ENCODE data around the gene RPS6KA4. TPM values are rescaled to one million over a fixed set of nuclear protein-coding genes. Genes with fewer than 3 reads are reported as not detected.
"Not testable (repeated sequence)": the region's sequence is repeated elsewhere in the genome, so short reads cannot be mapped to it uniquely, and the experiment has no call there.

Gene RPS6KA4
- total RNA-seq, 1 experiment from 2014 or later, result 42.0 TPM

DNA sequence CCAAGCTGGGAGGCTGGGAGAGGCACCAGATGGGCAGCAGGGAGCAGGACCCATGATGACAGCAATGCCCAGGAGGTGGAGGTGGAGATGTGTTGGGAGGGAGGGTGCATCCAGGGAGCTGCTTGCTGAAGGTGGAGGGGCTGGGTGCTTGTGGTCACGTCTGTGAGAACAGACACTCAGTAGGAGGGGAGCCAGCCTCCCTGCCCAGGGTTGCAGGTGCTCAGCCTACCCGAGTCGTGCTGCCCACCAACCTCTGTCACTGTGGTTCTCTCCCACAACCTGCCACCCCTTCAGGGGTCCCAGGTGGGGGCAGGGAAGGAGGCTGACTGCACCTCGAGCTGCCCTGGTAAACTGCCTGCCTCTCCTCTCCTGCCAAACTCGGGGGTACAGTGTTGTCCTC lies 35.6 kb upstream of the RPS6KA4 start:
- in situ Hi-C loops (cut with HindIII; ENCODE audit: low pct_unique_long_range_greater_than_20kb, low sequenced_read_pairs), result no loop called here
- no peak for DNase-seq (ENCODE audit: low read depth, low spot score)

GRCh38 chr11:64323984-64324383 lies 35.0 kb upstream of the RPS6KA4 start:
- in situ Hi-C loops (cut with HindIII; ENCODE audit: low pct_unique_long_range_greater_than_20kb, low sequenced_read_pairs); DNase-seq (ENCODE audit: low read depth, low spot score): not testable (repeated sequence)

GRCh38 chr11:64324692-64325469 lies 34.1 kb upstream of the RPS6KA4 start:
- DNase-seq (ENCODE audit: low read depth, low spot score), result no peak
- in situ Hi-C loops (cut with HindIII; ENCODE audit: low pct_unique_long_range_greater_than_20kb, low sequenced_read_pairs), result no loop called here

- no peak for DNase-seq (ENCODE audit: low read depth, low spot score)
- in situ Hi-C loops (cut with HindIII; ENCODE audit: low pct_unique_long_range_greater_than_20kb, low sequenced_read_pairs), result no loop called here
Measured at GRCh38 chr11:64327375-64327774, 31.6 kb upstream of the RPS6KA4 start.

DNA sequence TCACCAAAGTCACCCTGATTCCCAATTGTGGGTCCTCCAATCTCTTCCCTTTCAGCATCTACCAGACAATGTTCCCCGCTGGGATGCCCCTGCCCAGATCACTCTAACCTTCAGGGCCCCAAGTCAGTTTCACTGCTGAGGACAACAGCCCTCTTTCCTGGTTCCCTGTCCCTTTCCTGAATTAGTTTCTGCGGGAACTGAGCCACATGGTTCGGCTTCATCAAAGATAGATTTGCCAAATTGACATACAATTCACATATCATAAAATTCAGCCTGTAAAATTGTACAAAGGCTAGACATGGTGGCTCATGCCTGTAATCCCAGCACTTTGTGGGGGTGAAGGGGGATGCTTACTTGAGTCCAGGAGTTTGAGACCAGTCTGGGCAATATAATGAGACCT lies 31.0 kb upstream of the RPS6KA4 start:
- in situ Hi-C loops (cut with HindIII; ENCODE audit: low pct_unique_long_range_greater_than_20kb, low sequenced_read_pairs), result no loop called here
- DNase-seq (ENCODE audit: low read depth, low spot score), result no peak

- in situ Hi-C loops (cut with HindIII; ENCODE audit: low pct_unique_long_range_greater_than_20kb, low sequenced_read_pairs), result no loop called here
- DNase-seq (ENCODE audit: low read depth, low spot score), result no peak
Measured at GRCh38 chr11:64330888-64331287, 28.1 kb upstream of the RPS6KA4 start.

DNA sequence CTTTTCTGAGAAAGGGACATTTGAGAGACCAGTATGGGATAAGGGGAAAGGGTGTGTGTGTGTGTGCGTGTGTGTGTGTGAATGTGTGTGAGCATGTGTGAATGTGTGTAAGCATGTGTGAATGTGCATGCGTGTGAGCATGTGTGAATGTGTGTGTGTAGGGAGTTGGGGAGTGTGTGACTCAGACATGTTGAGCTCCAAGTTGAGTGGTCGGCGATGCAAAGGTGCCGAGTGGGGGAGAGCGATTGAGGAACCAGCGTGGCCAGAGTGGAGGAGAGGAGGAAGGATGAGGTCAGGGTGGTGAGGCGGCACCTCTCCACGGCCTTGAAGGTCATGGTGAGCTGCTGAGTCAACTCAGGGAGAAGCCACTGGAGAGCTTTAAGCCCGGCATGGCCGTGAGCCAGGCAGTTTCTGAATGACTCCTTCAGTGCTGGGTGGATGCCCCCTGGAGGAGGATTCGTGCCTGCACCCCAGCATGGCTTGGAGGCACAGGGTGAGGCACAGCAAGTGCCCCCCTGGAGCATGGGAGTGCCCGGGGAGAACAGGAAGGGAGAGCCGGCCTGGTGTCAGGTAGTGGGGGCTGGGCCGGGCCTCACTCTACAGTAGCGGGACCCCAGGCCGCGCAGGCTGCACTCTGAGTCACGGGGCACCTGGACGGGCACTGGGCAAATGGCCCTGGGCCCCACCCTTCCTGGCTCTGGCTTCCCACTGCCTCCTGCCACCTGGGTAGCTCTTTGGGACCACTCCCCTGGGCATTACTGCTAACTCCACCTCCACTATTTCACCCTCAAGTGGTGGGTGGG lies 27.2 kb upstream of the RPS6KA4 start:
- in situ Hi-C loops (cut with HindIII; ENCODE audit: low pct_unique_long_range_greater_than_20kb, low sequenced_read_pairs), result no loop called here
- peak; percentile 75 for DNase-seq (ENCODE audit: low read depth, low spot score)

- in situ Hi-C loops (cut with HindIII; ENCODE audit: low pct_unique_long_range_greater_than_20kb, low sequenced_read_pairs), result no loop called here
- DNase-seq (ENCODE audit: low read depth, low spot score), result no peak
Measured at GRCh38 chr11:64333556-64333955, 25.4 kb upstream of the RPS6KA4 start.

DNA sequence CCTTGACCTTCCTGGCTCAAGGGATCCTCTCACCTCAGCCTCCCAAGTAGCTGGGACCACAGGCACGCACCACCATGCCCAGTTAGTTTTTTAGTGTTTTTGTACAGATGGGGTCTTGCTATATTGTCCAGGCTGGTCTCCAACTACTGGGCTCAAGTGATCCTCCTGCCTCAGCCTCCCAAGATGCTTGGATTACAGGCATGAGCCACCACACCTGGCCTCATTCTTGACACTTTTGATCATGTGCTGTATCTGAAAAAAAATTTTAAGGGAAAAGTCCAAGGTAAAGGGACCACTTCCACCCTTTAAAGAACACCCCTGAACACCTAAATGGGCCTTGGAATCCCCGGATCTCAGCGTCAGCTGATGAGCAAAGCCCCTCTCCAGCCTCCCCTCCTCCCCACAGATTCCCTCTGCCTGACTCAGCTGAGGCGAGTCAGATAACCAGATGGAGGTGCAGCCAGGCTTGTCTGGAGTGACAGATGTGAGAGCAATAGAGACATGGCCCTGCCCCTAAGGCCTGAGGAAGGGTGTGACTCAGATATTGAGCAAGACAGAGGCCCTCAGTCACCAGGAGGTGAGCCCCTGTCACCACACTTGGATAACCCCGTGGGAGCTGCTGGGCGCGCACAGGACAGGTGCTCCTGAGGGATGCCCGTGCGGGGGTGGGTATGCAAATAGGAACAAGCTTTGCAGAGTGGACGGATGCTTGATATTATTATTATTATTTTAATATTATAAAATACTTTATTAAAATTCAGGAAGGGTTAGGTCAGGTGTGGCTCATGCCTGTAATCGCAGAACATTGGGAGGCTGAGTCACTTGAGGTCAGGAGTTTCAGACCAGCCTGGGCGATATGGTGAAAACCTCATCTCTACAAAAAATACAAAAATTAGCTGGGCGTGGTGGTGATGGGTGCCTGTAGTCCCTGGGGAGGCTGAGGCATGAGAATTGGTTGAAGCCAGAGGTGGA lies 23.9 kb upstream of the RPS6KA4 start:
- no peak for DNase-seq (ENCODE audit: low read depth, low spot score)
- in situ Hi-C loops (cut with HindIII; ENCODE audit: low pct_unique_long_range_greater_than_20kb, low sequenced_read_pairs), result no loop called here

DNA sequence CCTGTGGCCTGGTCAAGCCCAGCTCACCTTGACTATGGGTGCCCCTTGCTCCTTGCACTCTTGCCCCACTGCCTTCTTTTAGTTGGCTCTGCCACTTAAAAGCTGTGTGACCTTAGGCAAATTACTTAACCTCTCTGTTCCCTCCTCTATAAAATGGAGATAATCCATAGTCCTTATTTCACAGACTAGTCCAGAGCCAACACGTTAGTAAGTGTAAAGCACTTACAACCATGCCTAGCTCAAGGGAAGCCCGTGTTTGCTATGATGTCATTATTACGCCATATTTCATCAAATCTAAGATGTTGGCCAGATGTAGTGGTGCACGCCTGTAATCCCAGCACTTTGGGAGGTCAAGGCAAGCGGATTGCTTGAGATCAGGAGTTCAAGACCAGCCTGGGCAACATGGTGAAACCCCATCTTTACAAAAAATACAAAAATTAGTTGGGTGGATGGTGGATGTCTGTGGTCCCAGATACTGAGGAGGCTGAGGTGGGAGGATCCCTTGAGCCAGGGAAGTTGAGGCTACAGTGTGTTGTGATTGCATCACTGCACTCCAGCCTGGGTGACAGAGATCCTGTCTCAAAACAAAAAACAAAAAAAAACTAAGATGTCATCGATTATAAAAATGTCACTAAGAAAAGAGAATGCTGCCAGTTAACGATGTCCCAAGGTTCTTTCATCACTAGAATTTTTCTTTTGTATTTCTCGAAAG lies 21.3 kb upstream of the RPS6KA4 start:
- in situ Hi-C loops (cut with HindIII; ENCODE audit: low pct_unique_long_range_greater_than_20kb, low sequenced_read_pairs), result no loop called here
- DNase-seq (ENCODE audit: low read depth, low spot score), result no peak

DNA sequence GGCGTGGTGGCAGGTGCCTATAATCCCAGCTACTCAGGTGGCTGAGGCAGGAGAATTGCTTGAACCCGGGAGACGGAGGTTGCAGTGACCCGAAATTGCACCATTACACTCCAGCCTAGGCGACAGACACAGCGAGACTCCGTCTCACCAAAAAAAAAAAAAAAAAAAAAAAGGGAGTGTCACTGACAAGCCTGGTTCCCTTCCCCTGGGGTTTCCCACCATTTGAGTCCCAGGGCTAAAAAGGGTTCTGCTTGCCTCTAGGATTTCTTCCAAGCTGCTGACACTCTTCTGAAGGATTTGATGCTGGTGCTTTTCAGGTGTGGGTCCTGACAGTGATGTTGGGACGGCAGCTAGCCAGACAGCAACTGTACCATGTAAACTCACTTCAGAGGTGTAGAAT lies 20.2 kb upstream of the RPS6KA4 start:
- in situ Hi-C loops (cut with HindIII; ENCODE audit: low pct_unique_long_range_greater_than_20kb, low sequenced_read_pairs), result no loop called here
- DNase-seq (ENCODE audit: low read depth, low spot score), result no peak

DNA sequence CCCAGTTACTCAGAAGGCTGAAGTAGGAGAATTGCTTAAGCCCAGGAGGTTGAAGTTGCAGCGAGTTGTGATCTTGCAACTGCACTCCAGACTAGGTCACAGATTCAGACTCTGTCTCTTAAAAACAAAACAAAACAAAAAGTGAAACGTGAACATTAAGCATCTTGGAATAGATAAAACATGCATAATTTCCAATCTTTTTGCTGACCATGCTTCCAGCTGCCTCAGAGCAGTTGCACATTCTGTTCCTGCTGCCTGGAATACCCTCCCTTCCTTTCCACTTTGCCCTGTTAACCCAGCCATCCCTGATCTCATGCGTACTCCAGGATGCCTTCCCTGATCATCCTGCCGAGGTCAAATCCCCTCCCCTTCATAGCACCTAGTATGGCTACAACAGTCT lies 19.7 kb upstream of the RPS6KA4 start:
- in situ Hi-C loops (cut with HindIII; ENCODE audit: low pct_unique_long_range_greater_than_20kb, low sequenced_read_pairs), result no loop called here
- no peak for DNase-seq (ENCODE audit: low read depth, low spot score)

DNA sequence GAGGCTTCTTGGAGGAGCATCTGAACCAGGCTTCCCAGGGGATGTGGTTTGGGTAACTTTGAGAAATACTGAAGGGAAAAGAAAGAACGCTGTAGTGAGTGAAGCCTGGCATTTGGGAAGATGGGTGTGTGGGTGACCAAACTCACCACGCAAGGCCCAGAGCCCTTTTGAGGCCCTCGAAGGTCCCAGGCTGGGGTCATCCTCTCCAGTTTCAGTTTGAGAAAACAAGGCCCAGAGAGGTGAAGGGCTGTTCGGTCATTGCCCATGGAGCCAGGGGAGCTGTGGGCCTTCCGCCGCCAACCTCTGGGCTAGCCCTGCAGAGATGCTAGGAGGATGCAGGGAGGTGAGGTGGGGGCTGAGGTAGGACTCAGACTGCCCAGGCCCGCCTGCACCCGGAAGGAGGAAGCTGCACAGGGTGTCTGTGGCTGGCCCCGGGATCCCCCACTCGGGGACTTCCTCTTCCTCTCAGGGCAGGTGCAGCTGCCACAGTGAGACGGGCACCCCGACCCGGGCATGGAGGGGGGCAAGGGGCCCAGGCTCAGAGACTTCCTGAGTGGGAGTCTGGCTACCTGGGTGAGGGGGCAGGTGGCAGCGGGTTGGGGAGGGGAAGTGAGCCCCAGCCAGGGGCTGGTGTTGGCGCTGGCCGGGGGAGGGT lies 19.1 kb upstream of the RPS6KA4 start, which contains the start of gene CCDC88B:
TSS of gene CCDC88B (plus strand) at position 451 of the 655 bp plus-strand sequence. CDS start at position 514, 63 bp downstream.
- in situ Hi-C loops (cut with HindIII; ENCODE audit: low pct_unique_long_range_greater_than_20kb, low sequenced_read_pairs), result no loop called here
- no peak for DNase-seq (ENCODE audit: low read depth, low spot score)

- in situ Hi-C loops (cut with HindIII; ENCODE audit: low pct_unique_long_range_greater_than_20kb, low sequenced_read_pairs), result no loop called here
- DNase-seq (ENCODE audit: low read depth, low spot score), result no peak
Measured at GRCh38 chr11:64340671-64341335, 18.2 kb upstream of the RPS6KA4 start.

DNA sequence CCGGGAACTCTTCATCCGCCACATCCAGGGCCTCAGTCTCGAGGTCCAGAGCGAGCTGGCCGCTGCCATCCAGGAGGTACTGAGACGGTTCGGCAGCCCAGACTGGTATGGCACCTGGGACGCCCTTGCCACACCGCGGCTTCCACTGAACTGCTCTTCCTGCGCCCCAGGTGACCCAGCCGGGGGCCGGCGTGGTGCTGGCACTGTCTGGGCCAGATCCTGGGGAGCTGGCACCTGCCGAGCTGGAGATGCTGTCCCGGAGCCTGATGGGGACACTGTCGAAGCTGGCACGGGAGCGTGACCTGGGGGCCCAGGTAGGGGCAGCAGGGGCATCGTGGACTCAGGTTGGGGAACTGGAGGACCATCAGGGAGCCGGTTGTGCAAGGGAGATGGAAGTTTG lies 17.5 kb upstream of the RPS6KA4 start:
- no peak for DNase-seq (ENCODE audit: low read depth, low spot score)
- in situ Hi-C loops (cut with HindIII; ENCODE audit: low pct_unique_long_range_greater_than_20kb, low sequenced_read_pairs), result no loop called here
